ENCODE data around the gene CRKL.

The CRKL gene

DNA sequence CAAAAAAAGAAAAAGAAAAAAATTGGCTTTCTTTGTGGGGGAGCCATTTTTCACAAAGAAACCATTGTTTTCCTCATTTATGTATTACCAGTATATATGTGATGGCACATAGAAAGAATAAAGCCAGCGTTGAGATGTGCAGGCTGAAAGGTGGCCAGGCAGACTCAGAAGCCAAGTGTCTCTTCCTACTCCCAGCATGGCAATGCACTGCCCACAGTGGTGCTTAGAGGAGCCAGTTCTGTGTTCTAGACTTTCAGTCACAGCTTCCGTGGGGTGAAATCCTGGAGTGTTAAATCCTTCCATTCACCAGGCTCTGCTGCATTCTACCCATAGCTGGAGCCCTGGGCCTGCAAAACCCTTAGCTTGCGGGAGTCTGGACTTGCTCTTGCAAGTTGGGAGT, 39.5 kb upstream of the CRKL start:
- WGBS (ENCODE audit: extremely low coverage, insufficient coverage, low lambda C conversion rate), result no CpG with 5 or more reads among the region's 3 CpGs
- no peaks in the 10 kb centered on the region for H3K79me1 ChIP-seq (ENCODE audit: low read length)
- no peak overlapping the region for H4K8ac ChIP-seq (ENCODE audit: low read depth, low read length)
- H3K18ac ChIP-seq (ENCODE audit: low read length), result no peak overlapping the region
- no peak overlapping the region for H3K4ac ChIP-seq (ENCODE audit: low read depth, low read length)
- H3K4me3 ChIP-seq (ENCODE audit: low read length), result no peak overlapping the region
- H3K9ac ChIP-seq (ENCODE audit: low read length), result no peak overlapping the region
- no peaks in the 10 kb centered on the region for H3K79me2 ChIP-seq (ENCODE audit: control insufficient read depth, insufficient read depth, low read length)
- no peak overlapping the region for H2BK15ac ChIP-seq (replicated peaks; ENCODE audit: low read depth)
- H3K56ac ChIP-seq (ENCODE audit: low read length), result no peak overlapping the region
- H2BK120ac ChIP-seq (ENCODE audit: low read depth, low read length), result no peak overlapping the region
- H4K5ac ChIP-seq (ENCODE audit: low read length), result no peak overlapping the region
- H3K23ac ChIP-seq (ENCODE audit: low read length), result no peak overlapping the region
- H3K4me2 ChIP-seq (ENCODE audit: low read length), result no peak overlapping the region
- H2AK5ac ChIP-seq (ENCODE audit: low read length), result no peak overlapping the region
- no peak for DNase-seq
- H3K27me3 ChIP-seq (ENCODE audit: insufficient read depth, low read length, poor library complexity), result no peaks in the 10 kb centered on the region
- no peaks in the 10 kb centered on the region for H3K36me3 ChIP-seq (ENCODE audit: control insufficient read depth, insufficient read depth, low read length)
- H3K4me1 ChIP-seq (ENCODE audit: control insufficient read depth, low read depth, low read length), result no peaks in the 10 kb centered on the region
- H3K27ac ChIP-seq (ENCODE audit: low read depth, low read length), result no peak overlapping the region
- H2BK5ac ChIP-seq (ENCODE audit: low read length), result no peak overlapping the region

GRCh38 chr22:20881231-20881630, 36.0 kb upstream of the CRKL start:
- H2BK5ac ChIP-seq (ENCODE audit: low read length), result no peak overlapping the region
- no peaks in the 10 kb centered on the region for H3K79me1 ChIP-seq (ENCODE audit: low read length)
- no peaks in the 10 kb centered on the region for H3K27me3 ChIP-seq (ENCODE audit: insufficient read depth, low read length, poor library complexity)
- H3K4me1 ChIP-seq (ENCODE audit: control insufficient read depth, low read depth, low read length), result no peaks in the 10 kb centered on the region
- no peak overlapping the region for H3K4me2 ChIP-seq (ENCODE audit: low read length)
- H3K79me2 ChIP-seq (ENCODE audit: control insufficient read depth, insufficient read depth, low read length), result no peaks in the 10 kb centered on the region
- H2BK120ac ChIP-seq (ENCODE audit: low read depth, low read length), result no peak overlapping the region
- no peak overlapping the region for H3K27ac ChIP-seq (ENCODE audit: low read depth, low read length)
- H3K9ac ChIP-seq (ENCODE audit: low read length), result no peak overlapping the region
- no peak overlapping the region for H3K18ac ChIP-seq (ENCODE audit: low read length)
- H3K36me3 ChIP-seq (ENCODE audit: control insufficient read depth, insufficient read depth, low read length), result no peaks in the 10 kb centered on the region
- H2AK5ac ChIP-seq (ENCODE audit: low read length), result no peak overlapping the region
- no peak overlapping the region for H2BK15ac ChIP-seq (replicated peaks; ENCODE audit: low read depth)
- no peak overlapping the region for H4K5ac ChIP-seq (ENCODE audit: low read length)
- H4K8ac ChIP-seq (ENCODE audit: low read depth, low read length), result no peak overlapping the region
- no peak overlapping the region for H3K23ac ChIP-seq (ENCODE audit: low read length)
- WGBS (ENCODE audit: extremely low coverage, insufficient coverage, low lambda C conversion rate), result no CpG with 5 or more reads among the region's 5 CpGs
- H3K4ac ChIP-seq (ENCODE audit: low read depth, low read length), result no peak overlapping the region
- no peak for DNase-seq
- no peak overlapping the region for H3K4me3 ChIP-seq (ENCODE audit: low read length)
- H3K56ac ChIP-seq (ENCODE audit: low read length), result no peak overlapping the region

GRCh38 chr22:20881869-20882815, 35.1 kb upstream of the CRKL start:
- no peak overlapping the region for H3K9ac ChIP-seq (ENCODE audit: low read length)
- H3K4me1 ChIP-seq (ENCODE audit: control insufficient read depth, low read depth, low read length), result no peaks in the 10 kb centered on the region
- H3K4me3 ChIP-seq (ENCODE audit: low read length), result no peak overlapping the region
- WGBS (ENCODE audit: extremely low coverage, insufficient coverage, low lambda C conversion rate), result no CpG with 5 or more reads among the region's 9 CpGs
- no peak overlapping the region for H2BK5ac ChIP-seq (ENCODE audit: low read length)
- H2AK5ac ChIP-seq (ENCODE audit: low read length), result no peak overlapping the region
- no peak overlapping the region for H4K5ac ChIP-seq (ENCODE audit: low read length)
- no peaks in the 10 kb centered on the region for H3K79me1 ChIP-seq (ENCODE audit: low read length)
- no peaks in the 10 kb centered on the region for H3K79me2 ChIP-seq (ENCODE audit: control insufficient read depth, insufficient read depth, low read length)
- no peaks in the 10 kb centered on the region for H3K27me3 ChIP-seq (ENCODE audit: insufficient read depth, low read length, poor library complexity)
- no peak overlapping the region for H2BK15ac ChIP-seq (replicated peaks; ENCODE audit: low read depth)
- no peak overlapping the region for H2BK120ac ChIP-seq (ENCODE audit: low read depth, low read length)
- no peaks in the 10 kb centered on the region for H3K36me3 ChIP-seq (ENCODE audit: control insufficient read depth, insufficient read depth, low read length)
- H3K27ac ChIP-seq (ENCODE audit: low read depth, low read length), result no peak overlapping the region
- no peak overlapping the region for H4K8ac ChIP-seq (ENCODE audit: low read depth, low read length)
- H3K4ac ChIP-seq (ENCODE audit: low read depth, low read length), result no peak overlapping the region
- no peak overlapping the region for H3K56ac ChIP-seq (ENCODE audit: low read length)
- no peak for DNase-seq
- no peak overlapping the region for H3K18ac ChIP-seq (ENCODE audit: low read length)
- no peak overlapping the region for H3K23ac ChIP-seq (ENCODE audit: low read length)
- H3K4me2 ChIP-seq (ENCODE audit: low read length), result no peak overlapping the region

- no peak overlapping the region for H3K27ac ChIP-seq (ENCODE audit: low read depth, low read length)
Observed at GRCh38 chr22:20882855-20883254, 34.4 kb upstream of the CRKL start.

DNA sequence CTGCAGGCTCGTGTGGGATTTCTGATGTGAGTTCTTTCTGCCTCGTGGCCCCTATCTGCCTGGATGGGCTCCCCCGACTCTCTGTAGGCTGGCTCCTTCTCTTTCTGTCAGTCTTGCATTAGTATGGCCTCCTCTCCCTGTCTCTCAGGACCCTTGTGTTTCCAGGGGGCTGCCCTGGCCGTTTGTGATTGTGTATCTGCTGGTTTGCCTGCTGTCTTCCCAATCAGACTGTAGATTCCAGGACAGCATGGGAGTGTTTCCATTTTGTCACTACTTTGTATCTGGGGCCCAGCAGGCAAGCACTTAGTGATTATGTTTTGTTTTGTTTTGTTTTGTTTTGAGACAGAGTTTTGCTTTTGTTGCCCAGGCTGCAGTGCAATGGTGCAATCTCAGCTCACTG, 32.8 kb upstream of the CRKL start:
- no peak overlapping the region for H3K9ac ChIP-seq (ENCODE audit: low read length)
- H3K4me2 ChIP-seq (ENCODE audit: low read length), result no peak overlapping the region
- DNase-seq, result peak; percentile 25
- H3K18ac ChIP-seq (ENCODE audit: low read length), result no peak overlapping the region
- H3K27me3 ChIP-seq (ENCODE audit: insufficient read depth, low read length, poor library complexity), result no peaks in the 10 kb centered on the region
- no peak overlapping the region for H2AK5ac ChIP-seq (ENCODE audit: low read length)
- no peaks in the 10 kb centered on the region for H3K79me2 ChIP-seq (ENCODE audit: control insufficient read depth, insufficient read depth, low read length)
- no peak overlapping the region for H3K23ac ChIP-seq (ENCODE audit: low read length)
- no peaks in the 10 kb centered on the region for H3K36me3 ChIP-seq (ENCODE audit: control insufficient read depth, insufficient read depth, low read length)
- no peak overlapping the region for H4K8ac ChIP-seq (ENCODE audit: low read depth, low read length)
- no peak overlapping the region for H2BK5ac ChIP-seq (ENCODE audit: low read length)
- no peak overlapping the region for H2BK15ac ChIP-seq (replicated peaks; ENCODE audit: low read depth)
- no CpG with 5 or more reads among the region's 4 CpGs for WGBS (ENCODE audit: extremely low coverage, insufficient coverage, low lambda C conversion rate)
- H3K4me1 ChIP-seq (ENCODE audit: control insufficient read depth, low read depth, low read length), result no peaks in the 10 kb centered on the region
- H3K4me3 ChIP-seq (ENCODE audit: low read length), result no peak overlapping the region
- no peaks in the 10 kb centered on the region for H3K79me1 ChIP-seq (ENCODE audit: low read length)
- H3K4ac ChIP-seq (ENCODE audit: low read depth, low read length), result no peak overlapping the region
- no peak overlapping the region for H2BK120ac ChIP-seq (ENCODE audit: low read depth, low read length)
- no peak overlapping the region for H3K56ac ChIP-seq (ENCODE audit: low read length)
- no peak overlapping the region for H4K5ac ChIP-seq (ENCODE audit: low read length)
- no peak overlapping the region for H3K27ac ChIP-seq (ENCODE audit: low read depth, low read length)

More at GRCh38 chr22:20882855-20883254, 34.4 kb upstream of the CRKL start:
- Histone ChIP-seq H3K79me2 (ENCODE audit: control insufficient read depth, insufficient read depth, low read length) (no peaks in the 10 kb centered on the region), H3K4me1 (ENCODE audit: control insufficient read depth, low read depth, low read length) (no peaks in the 10 kb centered on the region), H2AK5ac (ENCODE audit: low read length) (no peak overlapping the region), H2BK5ac (ENCODE audit: low read length) (no peak overlapping the region), H3K4me2 (ENCODE audit: low read length) (no peak overlapping the region), H4K5ac (ENCODE audit: low read length) (no peak overlapping the region), H4K8ac (ENCODE audit: low read depth, low read length) (no peak overlapping the region), H3K36me3 (ENCODE audit: control insufficient read depth, insufficient read depth, low read length) (no peaks in the 10 kb centered on the region), H3K56ac (ENCODE audit: low read length) (no peak overlapping the region), H3K27me3 (ENCODE audit: insufficient read depth, low read length, poor library complexity) (no peaks in the 10 kb centered on the region), H3K79me1 (ENCODE audit: low read length) (no peaks in the 10 kb centered on the region), H3K9ac (ENCODE audit: low read length) (no peak overlapping the region), H2BK15ac (replicated peaks; ENCODE audit: low read depth) (no peak overlapping the region), H3K23ac (ENCODE audit: low read length) (no peak overlapping the region), H3K4me3 (ENCODE audit: low read length) (no peak overlapping the region), H3K18ac (ENCODE audit: low read length) (no peak overlapping the region), H3K4ac (ENCODE audit: low read depth, low read length) (no peak overlapping the region), H2BK120ac (ENCODE audit: low read depth, low read length) (no peak overlapping the region)
- no peak for DNase-seq
- no CpG with 5 or more reads among the region's 6 CpGs for WGBS (ENCODE audit: extremely low coverage, insufficient coverage, low lambda C conversion rate)

Measured in mesendoderm (in vitro differentiated cells).